GM21528 (cell line): ENCODE measurements around the gene NKAIN4.

ENCODE experiments used
- ATAC-seq: cut with Tn5 transposase; IDR thresholded peaks from one replicate; pipeline ENCODE4 v1.9.1; 2021; ENCODE audit warnings: mild to moderate bottlenecking, moderate library complexity; ENCODE audit not compliant: unreplicated experiment, low FRiP score

Gene NKAIN4

GRCh38 chr20:63220696-63221399 lies 33.4 kb downstream of the NKAIN4 start:
- ATAC-seq, result no peak

DNA sequence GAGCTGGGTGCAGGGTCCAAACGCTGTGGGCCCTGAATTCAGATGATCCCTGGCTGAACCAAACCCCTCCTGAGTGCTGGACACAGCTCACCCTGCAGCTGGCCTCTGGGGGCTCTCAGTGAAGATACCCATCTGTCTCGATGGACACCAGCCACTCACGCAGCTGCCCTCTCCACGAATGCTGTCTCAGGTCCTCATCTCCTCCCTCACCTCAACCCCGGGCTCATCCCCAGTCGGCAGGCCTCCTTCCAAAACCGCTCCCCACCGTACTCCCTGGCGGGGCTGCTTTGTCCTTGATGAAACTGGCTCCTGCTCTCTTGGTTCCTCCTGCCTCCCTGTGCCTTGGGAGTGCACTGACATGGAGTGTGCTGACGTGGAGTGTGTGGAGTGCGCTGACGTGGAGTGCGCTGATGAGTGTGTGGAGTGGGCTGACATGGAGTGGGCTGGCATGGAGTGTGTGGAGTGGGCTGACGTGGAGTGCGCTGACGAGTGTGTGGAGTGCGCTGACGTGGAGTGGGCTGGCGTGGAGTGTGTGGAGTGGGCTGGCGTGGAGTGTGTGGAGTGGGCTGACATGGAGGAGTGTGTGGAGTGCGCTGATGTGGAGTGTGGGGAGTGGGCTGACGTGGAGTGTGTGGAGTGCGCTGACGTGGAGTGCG lies 34.3 kb downstream of the NKAIN4 start:
- ATAC-seq, result no peak

GRCh38 chr20:63219447-63219821 lies 34.8 kb downstream of the NKAIN4 start:
- ATAC-seq, result no peak

- ATAC-seq, result no peak
Measured at GRCh38 chr20:63218701-63219446, 35.4 kb downstream of the NKAIN4 start.

DNA sequence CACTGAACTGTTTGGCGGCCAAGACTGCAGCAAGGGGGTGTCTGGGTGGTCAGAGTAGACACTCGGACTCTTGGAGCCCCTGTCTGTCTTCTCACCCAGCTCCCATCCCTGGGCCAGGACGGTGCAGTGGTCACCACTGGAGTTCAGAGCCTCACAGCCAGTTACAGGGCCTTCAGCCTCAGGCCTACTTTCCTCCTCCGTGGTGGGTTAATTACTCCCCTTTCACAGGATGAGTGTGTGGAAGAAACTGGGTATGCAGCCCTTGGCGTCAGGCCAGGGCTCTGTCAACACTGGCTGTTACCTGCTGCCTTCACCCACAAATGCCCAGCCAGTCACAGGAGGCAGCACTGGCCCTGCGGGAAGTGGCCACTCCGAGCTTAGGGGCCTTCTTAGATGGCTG lies 36.6 kb downstream of the NKAIN4 start:
- ATAC-seq, result no peak

DNA sequence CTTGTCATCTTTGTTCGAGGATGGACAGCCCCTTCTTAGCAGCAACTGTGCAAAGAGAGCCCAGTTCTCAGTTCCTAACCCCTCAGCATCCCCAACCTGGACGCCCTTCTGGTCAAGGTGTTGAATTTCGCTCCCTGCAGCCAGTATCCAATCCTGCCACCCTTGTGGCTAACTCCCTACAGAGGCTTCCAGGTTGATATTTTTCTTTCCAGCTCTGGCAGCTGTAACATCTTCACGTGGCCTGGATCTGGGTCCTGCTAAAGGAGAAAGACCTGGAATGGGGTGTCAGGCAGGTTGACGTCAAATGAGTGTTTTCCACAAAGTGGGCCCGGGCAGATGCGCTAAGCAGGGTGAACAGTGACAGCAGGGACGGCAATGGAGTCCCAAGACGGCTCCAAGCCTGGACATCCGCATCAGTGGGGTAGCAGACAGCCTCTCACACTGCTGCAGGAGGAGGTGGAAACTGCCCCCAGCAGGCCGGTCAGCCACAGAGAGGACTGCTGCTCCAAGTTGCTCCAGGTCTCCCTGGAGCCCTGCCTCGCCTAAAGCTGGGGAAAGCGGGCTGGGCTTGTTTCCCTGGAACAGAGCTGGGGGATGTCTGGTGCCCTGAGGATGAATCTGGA lies 37.3 kb downstream of the NKAIN4 start:
- no peak for ATAC-seq

DNA sequence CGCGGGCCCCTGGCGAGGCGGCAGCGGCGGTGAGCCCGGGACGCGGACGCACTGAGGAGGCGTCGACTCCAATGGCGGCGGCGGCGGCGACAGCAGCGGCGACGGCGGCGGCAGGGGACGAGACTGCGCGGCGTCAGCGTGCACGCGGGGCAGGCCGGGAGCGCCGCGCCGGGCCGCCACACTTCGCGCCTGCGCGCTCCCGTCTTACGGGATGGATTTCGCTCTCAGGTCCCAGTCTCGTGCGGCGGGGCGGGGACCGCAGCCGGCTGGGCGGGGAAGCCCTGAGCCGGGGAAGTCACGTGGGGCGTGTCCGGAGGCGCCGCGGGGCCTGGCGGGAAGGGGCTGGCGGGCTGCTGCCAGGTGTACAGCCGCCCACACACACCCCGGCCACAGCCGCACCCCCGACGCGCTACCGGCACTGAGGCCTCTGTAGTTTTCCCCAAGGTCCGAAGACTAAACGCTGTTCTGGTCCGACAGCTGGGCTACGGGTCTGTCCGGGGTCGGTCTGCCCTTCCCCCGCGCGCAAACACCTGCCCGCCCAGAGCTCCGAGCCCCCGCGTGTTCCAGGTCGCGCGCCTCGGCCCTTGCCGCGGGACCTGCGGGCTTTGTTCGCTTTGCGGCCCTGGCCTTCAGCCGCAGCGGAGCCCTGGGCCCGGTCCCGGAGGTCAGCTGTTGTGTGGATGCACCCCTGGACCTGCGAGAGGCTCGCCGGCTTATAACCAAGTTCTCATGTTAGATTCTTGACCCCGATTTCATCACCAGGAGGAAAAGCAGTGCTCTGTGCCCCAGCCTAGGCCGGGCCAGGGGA lies 38.0 kb downstream of the NKAIN4 start, which contains the start of gene YTHDF1:
Gene YTHDF1 (minus strand): TSS at position 91 of the 808 bp plus-strand sequence. CDS start 239 bp downstream, outside the sequence.
- peak; percentile 82 for ATAC-seq

GRCh38 chr20:63215101-63216040 lies 38.9 kb downstream of the NKAIN4 start:
- peak; percentile 10 for ATAC-seq

- ATAC-seq, result no peak
Measured at GRCh38 chr20:63214514-63214913, 39.7 kb downstream of the NKAIN4 start.

DNA sequence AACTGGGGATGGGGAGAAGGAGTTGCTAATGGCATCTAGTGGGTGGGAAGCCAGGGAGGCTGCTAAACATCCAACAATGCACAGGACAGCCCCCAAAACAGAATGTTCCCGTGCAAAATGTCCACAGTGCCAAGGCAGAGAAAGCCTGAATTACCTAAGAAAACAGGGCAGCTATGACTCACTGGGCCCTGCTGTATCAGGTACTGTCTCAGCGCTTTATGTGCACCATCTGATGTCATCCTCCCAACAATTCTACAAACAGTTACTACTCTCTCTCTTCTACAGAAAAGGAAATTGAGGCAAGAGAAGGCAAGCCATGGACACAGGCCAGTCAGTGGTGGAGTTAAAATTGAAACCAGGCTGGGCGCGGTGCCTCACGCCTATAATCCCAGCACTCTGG lies 41.5 kb downstream of the NKAIN4 start:
- no peak for ATAC-seq

DNA sequence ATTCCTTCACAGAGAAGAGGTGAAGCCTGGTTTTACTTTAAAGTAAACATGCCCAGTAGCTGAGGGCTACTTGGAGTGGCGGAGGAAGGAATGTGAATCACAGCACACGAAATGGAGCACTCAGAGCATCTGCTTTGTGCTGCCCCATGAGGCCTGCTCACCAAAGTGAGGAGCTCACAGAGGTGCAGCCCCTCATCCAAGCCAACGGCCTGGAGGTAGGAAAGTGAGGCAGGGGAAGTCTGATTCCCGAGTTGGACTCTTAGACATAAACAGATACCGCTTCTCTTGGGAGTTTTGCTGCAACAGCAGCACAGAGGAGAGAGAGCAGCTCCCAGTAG lies 41.9 kb downstream of the NKAIN4 start:
- no peak for ATAC-seq

- ATAC-seq, result no peak
Measured at GRCh38 chr20:63210011-63210605, 44.2 kb downstream of the NKAIN4 start.

DNA sequence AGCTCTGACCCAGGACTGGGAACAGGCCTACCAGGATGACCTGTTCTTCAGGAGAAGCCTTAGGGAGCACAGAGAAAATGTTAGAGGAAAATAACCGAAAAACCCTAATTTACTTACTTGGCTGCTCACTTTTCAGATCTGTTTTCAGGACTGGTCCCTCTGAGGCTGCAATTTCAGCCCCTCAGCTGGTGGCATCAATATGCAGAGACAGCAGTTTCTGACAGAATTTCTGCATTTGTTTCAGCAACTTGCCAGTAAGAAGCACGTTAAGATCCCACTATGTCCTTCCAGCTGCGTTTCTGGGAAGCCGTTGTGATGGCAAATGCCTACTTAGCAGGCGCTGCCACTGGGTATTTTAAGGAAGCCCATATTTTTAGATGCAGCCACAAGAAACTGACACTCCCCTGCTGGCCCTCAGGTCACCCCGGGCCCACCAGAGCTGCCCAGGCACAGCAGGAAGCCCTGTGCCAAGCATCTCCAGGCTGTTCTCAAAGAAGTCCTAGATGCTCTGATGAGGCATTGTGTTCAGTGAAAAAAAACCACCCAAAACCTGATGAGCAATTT lies 45.8 kb downstream of the NKAIN4 start:
- no peak for ATAC-seq

DNA sequence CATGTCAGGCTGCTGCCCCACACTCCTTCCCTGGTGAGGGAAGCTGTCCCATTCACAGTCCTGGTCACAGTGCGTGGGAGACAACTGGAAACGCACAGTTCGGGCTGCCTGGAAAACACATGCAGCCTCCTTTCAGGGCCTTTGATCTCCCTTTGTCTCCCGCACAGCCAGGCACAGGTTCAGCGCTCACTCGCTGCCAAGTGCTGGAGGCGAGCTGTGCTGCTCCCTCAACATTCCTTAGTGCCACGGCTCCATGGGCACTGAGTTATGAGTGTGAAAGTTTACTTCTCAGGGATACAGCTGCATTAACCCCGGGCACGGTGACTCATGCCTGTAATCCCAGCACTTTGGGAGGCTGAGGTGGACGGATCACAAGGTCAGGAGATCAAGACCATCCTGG lies 47.4 kb downstream of the NKAIN4 start:
- no peak for ATAC-seq

- no peak for ATAC-seq
Measured at GRCh38 chr20:63205896-63206295, 48.4 kb downstream of the NKAIN4 start.

DNA sequence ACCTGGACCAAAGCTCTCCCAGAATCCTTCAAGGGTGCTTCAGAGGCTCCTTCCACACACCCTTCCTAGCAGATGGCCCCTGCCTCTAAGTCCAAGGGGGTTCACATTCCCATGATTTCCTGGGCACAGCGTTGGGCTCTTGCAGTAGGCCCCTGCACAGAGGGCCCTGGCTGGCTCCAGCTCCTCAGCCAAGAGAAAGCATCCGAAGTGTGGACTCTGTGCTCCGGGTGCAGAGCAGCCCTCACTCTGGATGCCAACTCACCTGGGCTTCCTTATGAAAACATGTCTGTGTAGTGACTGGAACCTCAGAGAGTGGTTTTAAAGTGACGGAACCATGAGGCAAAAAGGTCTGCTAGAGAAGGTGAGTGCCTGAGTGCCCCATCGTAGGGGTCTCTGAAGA lies 49.9 kb downstream of the NKAIN4 start:
- ATAC-seq, result no peak

DNA sequence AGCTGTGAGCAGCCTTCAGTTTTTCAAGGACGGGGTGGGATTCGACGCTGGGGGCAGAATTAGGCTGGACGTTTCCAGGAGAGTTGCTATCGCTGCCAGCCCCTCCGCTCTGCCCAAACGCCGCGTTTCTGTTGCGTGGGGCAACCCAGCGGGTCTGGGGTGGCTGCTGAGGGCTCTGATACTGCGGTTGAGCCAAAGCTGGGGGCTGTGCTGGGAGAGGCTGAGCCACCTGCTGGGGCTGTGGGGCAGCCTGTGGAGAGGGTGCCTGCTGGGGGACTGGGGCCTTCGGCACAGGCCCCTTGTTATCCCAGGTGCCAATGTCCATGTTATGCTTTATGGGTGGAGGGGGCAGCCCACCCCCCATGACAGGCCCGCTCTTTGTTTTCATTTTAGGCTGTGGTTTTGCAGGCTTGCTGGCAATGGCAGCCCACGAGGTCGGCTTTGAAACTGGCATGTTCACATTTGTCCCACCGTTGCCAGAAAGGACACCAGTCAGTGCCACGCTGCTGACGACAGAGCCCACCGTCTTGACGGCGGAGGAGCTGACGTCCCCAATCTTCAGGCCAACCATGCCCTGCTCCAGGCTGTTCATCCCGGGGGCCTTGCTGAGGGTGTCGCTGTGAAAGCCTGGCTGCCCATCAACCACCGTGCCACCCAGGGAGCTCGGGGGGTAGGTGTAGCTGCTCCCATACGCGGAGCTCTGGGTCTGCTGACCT lies 51.3 kb downstream of the NKAIN4 start:
- ATAC-seq, result no peak

DNA sequence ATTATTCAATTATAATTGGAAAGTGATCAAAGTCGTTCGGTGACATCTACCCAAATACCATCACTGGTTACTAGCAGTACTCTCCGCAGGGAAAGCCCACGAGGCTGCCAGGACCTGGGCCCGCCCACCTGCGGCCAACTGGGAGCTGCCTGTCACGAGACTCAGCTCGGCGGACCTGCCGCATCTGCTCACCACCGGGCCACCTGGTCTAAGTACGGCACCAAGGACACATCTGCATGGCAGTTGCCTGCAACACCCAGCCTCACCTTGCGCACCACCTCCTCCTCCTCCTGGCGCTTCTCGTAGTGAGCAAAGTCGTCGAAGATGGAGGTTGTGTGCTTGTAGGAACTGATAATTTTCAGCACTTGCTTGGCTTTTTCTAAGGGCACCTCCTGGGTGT lies 52.2 kb downstream of the NKAIN4 start:
- ATAC-seq, result no peak
